GM12878 (cell line): ENCODE measurements around the gene PCDHA12.

Experiments used
- CHD4 ChIP-seq: fragments of 200-600 bp; sonication (generic); IDR thresholded peaks from 2 replicates; pipeline ENCODE4 v1.6.1; 2016; ENCODE audit warnings: mild to moderate bottlenecking
- CTCF ChIP-seq, 3 experiments: IDR thresholded peaks in 2 of 3; conservative IDR thresholded peaks in 1 of 3; 2 replicates each; pipeline ENCODE4 v1.5.1; 2011; ENCODE audit warnings: low read depth in 3 of 3, low read length in 3 of 3, mild to moderate bottlenecking in 3 of 3, control low read depth in 2 of 3, moderate library complexity in 2 of 3, inconsistent platforms in 1 of 3, mixed read lengths in 1 of 3; ENCODE audit not compliant: control insufficient read depth in 2 of 3, insufficient read depth in 1 of 3; ENCODE audit errors: extremely low read depth in 1 of 3
- EZH2 ChIP-seq: IDR thresholded peaks from 2 replicates; pipeline ENCODE4 v1.6.1; 2012; ENCODE audit warnings: low read depth, mild to moderate bottlenecking, control low read depth, inconsistent platforms, low read length, borderline replicate concordance; ENCODE audit not compliant: control insufficient read depth
- FOXM1 ChIP-seq: IDR thresholded peaks from 2 replicates; pipeline ENCODE4 v1.6.1; 2012; ENCODE audit warnings: low read depth, mild to moderate bottlenecking, inconsistent platforms, low read length, moderate library complexity
- JUND ChIP-seq: IDR thresholded peaks from 2 replicates; pipeline ENCODE4 v1.6.1; 2012; ENCODE audit warnings: low read depth, mild to moderate bottlenecking, low read length, improper control_type of control experiment, moderate library complexity
- KLF5 ChIP-seq: fragments of 450-650 bp; IDR thresholded peaks from 2 replicates; pipeline ENCODE4 v1.6.1; 2014; ENCODE audit warnings: mild to moderate bottlenecking; ENCODE audit not compliant: partially characterized antibody
- POLR2A ChIP-seq: IDR thresholded peaks from 2 replicates; pipeline ENCODE4 v1.6.1; 2011; ENCODE audit warnings: low read depth, mild to moderate bottlenecking, low read length
- RAD21 ChIP-seq: IDR thresholded peaks from 2 replicates; pipeline ENCODE4 v1.6.1; 2011; ENCODE audit warnings: mild to moderate bottlenecking, low read depth, low read length, moderate library complexity; ENCODE audit not compliant: insufficient read depth

GRCh38 chr5:140882591-140882899 lies 7.4 kb downstream of the PCDHA12 start:
- TF ChIP-seq JUND (no peak), FOXM1 (no peak), EZH2 (no peak), CHD4 (no peak), POLR2A (no peak), RAD21 (no peak), KLF5 (no peak), CTCF (IDR thresholded peaks at IDR 0.05 in 2 of 3, conservative IDR thresholded peaks at IDR 0.05 in 1 of 3; ENCODE audit: control insufficient read depth in 2 of 3, extremely low read depth in 1 of 3, insufficient read depth in 1 of 3, low read depth in 3 of 3, low read length in 3 of 3) (no peak)
